ENCODE data around the gene TAS1R2. TPM values are rescaled to one million over a fixed set of nuclear protein-coding genes. Genes with fewer than 3 reads are reported as not detected.
A peak's percentile ranks its signal among the peaks of the same experiment; 100 is the strongest.

Gene TAS1R2
- total RNA-seq, 1 donor from 2014 or later = not detected

- no peak for TF ChIP-seq EZH2 (IDR thresholded peaks at IDR 0.05; ENCODE audit: insufficient read depth, low read length)
- TF ChIP-seq CTCF (IDR thresholded peaks at IDR 0.05; ENCODE audit: insufficient read depth, low read depth, low read length) = peak; percentile 70
- no peak for DNase-seq (ENCODE audit: low read depth)
- Histone ChIP-seq H3K4me1 (ENCODE audit: insufficient read depth, low read length) (peaks cover 10% of the 10 kb centered on the region), H2AFZ (ENCODE audit: low read depth, low read length) (no peak overlapping the region), H3K9ac (ENCODE audit: low read length) (peak overlapping the region; percentile 14), H3K27me3 (ENCODE audit: insufficient read depth, low read length) (no peaks in the 10 kb centered on the region), H3K4me3 (ENCODE audit: insufficient read depth, low read depth, low read length) (no peak overlapping the region), H3K4me2 (ENCODE audit: low read length) (no peak overlapping the region), H4K20me1 (ENCODE audit: insufficient read depth, low read length) (peaks cover 43% of the 10 kb centered on the region), H3K27ac (ENCODE audit: low read depth, low read length) (peak overlapping the region; percentile 18), H3K79me2 (ENCODE audit: insufficient read depth, low read length) (peaks cover 12% of the 10 kb centered on the region), H3K9me3 (ENCODE audit: insufficient read depth, low read depth, low read length) (no peaks in the 10 kb centered on the region), H3K36me3 (ENCODE audit: insufficient read depth, low read length) (peaks cover 34% of the 10 kb centered on the region)
- H3K4me1 Mint-ChIP-seq (ENCODE audit: low read depth, unreplicated experiment) = no peaks in the 10 kb centered on the region
- H3K27me3 Mint-ChIP-seq (ENCODE audit: low read depth, unreplicated experiment) = no peaks in the 10 kb centered on the region
- no peak for FAIRE-seq
- H3K9me3 Mint-ChIP-seq (ENCODE audit: unreplicated experiment) = no peaks in the 10 kb centered on the region
- no peak overlapping the region for H3K27ac Mint-ChIP-seq (ENCODE audit: unreplicated experiment)
- H3K4me3 Mint-ChIP-seq (ENCODE audit: unreplicated experiment) = no peak overlapping the region
- peaks cover 32% of the 10 kb centered on the region for H3K36me3 Mint-ChIP-seq (ENCODE audit: low read depth, unreplicated experiment)
Measured at GRCh38 chr1:18907021-18907916, 47.8 kb upstream of the TAS1R2 start.

- peak overlapping the region; percentile 91 for H3K27ac ChIP-seq (ENCODE audit: low read depth, low read length)
- no peak for DNase-seq (ENCODE audit: low read depth)
- no peaks in the 10 kb centered on the region for H3K27me3 Mint-ChIP-seq (ENCODE audit: low read depth, unreplicated experiment)
- peaks cover 8% of the 10 kb centered on the region for H3K79me2 ChIP-seq (ENCODE audit: insufficient read depth, low read length)
- H3K27ac Mint-ChIP-seq (ENCODE audit: unreplicated experiment) = peak overlapping the region; percentile 58
- H3K4me1 Mint-ChIP-seq (ENCODE audit: low read depth, unreplicated experiment) = no peaks in the 10 kb centered on the region
- no peaks in the 10 kb centered on the region for H3K9me3 ChIP-seq (ENCODE audit: insufficient read depth, low read depth, low read length)
- H3K9me3 Mint-ChIP-seq (ENCODE audit: unreplicated experiment) = no peaks in the 10 kb centered on the region
- H3K27me3 ChIP-seq (ENCODE audit: insufficient read depth, low read length) = no peaks in the 10 kb centered on the region
- peak overlapping the region; percentile 79 for H3K4me3 ChIP-seq (ENCODE audit: insufficient read depth, low read depth, low read length)
- TF ChIP-seq EZH2 (IDR thresholded peaks at IDR 0.05; ENCODE audit: insufficient read depth, low read length) = no peak
- no peak for TF ChIP-seq CTCF (IDR thresholded peaks at IDR 0.05; ENCODE audit: insufficient read depth, low read depth, low read length)
- peaks cover 40% of the 10 kb centered on the region for H4K20me1 ChIP-seq (ENCODE audit: insufficient read depth, low read length)
- no peak for FAIRE-seq
- H3K9ac ChIP-seq (ENCODE audit: low read length) = peak overlapping the region; percentile 90
- peaks cover 11% of the 10 kb centered on the region for H3K36me3 ChIP-seq (ENCODE audit: insufficient read depth, low read length)
- no peak overlapping the region for H2AFZ ChIP-seq (ENCODE audit: low read depth, low read length)
- peak overlapping the region; percentile 90 for H3K4me3 Mint-ChIP-seq (ENCODE audit: unreplicated experiment)
- H3K4me1 ChIP-seq (ENCODE audit: insufficient read depth, low read length) = peaks cover 14% of the 10 kb centered on the region
- H3K4me2 ChIP-seq (ENCODE audit: low read length) = peak overlapping the region; percentile 96
- peaks cover 9% of the 10 kb centered on the region for H3K36me3 Mint-ChIP-seq (ENCODE audit: low read depth, unreplicated experiment)
Measured at GRCh38 chr1:18903291-18903756, 43.9 kb upstream of the TAS1R2 start.
